Caco-2 (cell line): ENCODE results near the gene CDH2. TPM values are rescaled to one million over a fixed set of nuclear protein-coding genes. Genes with fewer than 3 reads are reported as not detected.

Experiments
- BruUV-seq: library from RNA; stranded (reverse); fragments of 400-500 nt; replicated peaks from 2 replicates; lab custom pipeline; 2021; lab: Mats Ljungman, UMichigan
- CTCF ChIA-PET: fragments of 300-600 bp; sonication (Branson Sonifier 250); formaldehyde crosslinking; loops from one replicate; lab custom pipeline; 2022; ENCODE audit warnings: antibody characterized with exemption; lab: Charles Lee
- POLR2A ChIA-PET: fragments of 300-600 bp; sonication (Branson Sonifier 250); formaldehyde crosslinking; loops from one replicate; lab custom pipeline; 2022; ENCODE audit warnings: antibody characterized with exemption; lab: Charles Lee
- DNase-seq, 2 experiments: peaks; one replicate each; pipeline versions ENCODE4 v3.0.0 to v3.0.0-alpha.2; 2020 to 2022
- H3K27me3 ChIP-seq: replicated peaks from 2 replicates; pipeline ENCODE4 v1.6.0; 2011; ENCODE audit warnings: low read length; ENCODE audit not compliant: control insufficient read depth, insufficient read depth
- H3K36me3 ChIP-seq: 2 replicates; pipeline ENCODE4 v1.5.1; 2011; ENCODE audit warnings: low read length; ENCODE audit not compliant: control insufficient read depth, insufficient read depth
- H3K4me1 ChIP-seq: fragments of 250-450 bp; sonication (Bioruptor Pico); 2 replicates; pipeline ENCODE4 v1.5.1; 2020; ENCODE audit warnings: mild to moderate bottlenecking
- H3K4me3 ChIP-seq: 2 replicates; pipeline ENCODE4 v1.5.1; 2011; ENCODE audit warnings: low read depth, mild to moderate bottlenecking, control low read depth, low read length
- H3K9me3 ChIP-seq: fragments of 250-450 bp; sonication (Bioruptor Pico); 2 replicates; pipeline ENCODE4 v1.5.1; 2020; ENCODE audit warnings: mild to moderate bottlenecking, moderate library complexity
- H3K27ac Mint-ChIP-seq: one replicate; pipeline ENCODE4 v1.8.0; 2022; ENCODE audit warnings: mixed read lengths; ENCODE audit not compliant: unreplicated experiment
- H3K27me3 Mint-ChIP-seq: one replicate; pipeline ENCODE4 v1.8.0; 2022; ENCODE audit warnings: mixed read lengths; ENCODE audit not compliant: insufficient read depth, unreplicated experiment
- H3K36me3 Mint-ChIP-seq: one replicate; pipeline ENCODE4 v1.8.0; 2022; ENCODE audit warnings: mild to moderate bottlenecking, mixed read lengths; ENCODE audit not compliant: insufficient read depth, unreplicated experiment
- H3K4me1 Mint-ChIP-seq: one replicate; pipeline ENCODE4 v1.8.0; 2022; ENCODE audit warnings: low read depth, mixed read lengths; ENCODE audit not compliant: unreplicated experiment
- H3K4me3 Mint-ChIP-seq: one replicate; pipeline ENCODE4 v1.8.0; 2022; ENCODE audit warnings: mild to moderate bottlenecking, moderate library complexity, mixed read lengths; ENCODE audit not compliant: unreplicated experiment
- H3K9me3 Mint-ChIP-seq: one replicate; pipeline ENCODE4 v1.8.0; 2022; ENCODE audit warnings: mixed read lengths; ENCODE audit not compliant: unreplicated experiment
- intact Hi-C: fragments of 100-400 bp; cut with micrococcal nuclease; formaldehyde crosslinking; loops from one replicate; pipeline ENCODE4 v1.10.0; 2022; ENCODE audit not compliant: unreplicated experiment
- total RNA-seq: library from RNA; stranded (reverse); gene quantifications from 2 replicates; pipeline ENCODE4 v1.2.3, GENCODE V29; 2022
- TF ChIP-seq, protein P1 (sequence below), 2 experiments: fragments of 200-600 bp in 1 of 2; IDR thresholded peaks; 1 replicate in 1 of 2; 2 replicates in 1 of 2; pipeline versions ENCODE4 v1.5.1 to v1.8.0; 2011 to 2022; ENCODE audit warnings: antibody characterized with exemption in 1 of 2, control low read depth in 1 of 2, inconsistent platforms in 1 of 2, low read depth in 1 of 2, low read length in 1 of 2, mild to moderate bottlenecking in 1 of 2, moderate library complexity in 1 of 2; ENCODE audit not compliant: insufficient read depth in 1 of 2, severe bottlenecking in 1 of 2, unreplicated experiment in 1 of 2

CDH2 gene
- total RNA-seq, 1 experiment from 2014 or later, result 1.4 TPM

DNA sequence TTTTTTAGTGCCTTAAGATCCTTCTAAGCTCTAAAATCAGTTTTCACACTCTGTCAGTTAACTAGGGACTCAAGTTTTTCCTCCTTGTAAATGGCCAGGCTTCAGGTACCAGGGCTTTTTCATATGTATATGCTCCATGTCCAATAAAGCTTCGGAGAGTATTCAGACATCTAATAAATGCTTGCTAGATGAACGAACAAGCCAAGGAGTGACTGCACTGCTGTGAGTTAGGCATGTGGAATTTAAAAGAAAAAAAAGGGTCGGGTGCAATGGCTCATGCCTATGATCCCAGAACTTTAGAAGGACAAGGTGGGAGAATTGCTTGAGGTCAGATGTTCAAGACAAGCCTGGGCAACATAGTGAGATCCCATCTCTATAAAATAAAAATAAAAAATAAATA, 81.9 kb downstream of the CDH2 start:
- intact Hi-C loops, result no loop called here
- Histone ChIP-seq H3K9me3 (no peaks in the 10 kb centered on the region), H3K4me1 (peaks cover 6% of the 10 kb centered on the region; the same call in 1 of the 2 replicates), H3K27me3 (no peaks in the 10 kb centered on the region), H3K4me3 (no peak overlapping the region), H3K36me3 (no peaks in the 10 kb centered on the region)
- TF ChIP-seq, protein P1, sequence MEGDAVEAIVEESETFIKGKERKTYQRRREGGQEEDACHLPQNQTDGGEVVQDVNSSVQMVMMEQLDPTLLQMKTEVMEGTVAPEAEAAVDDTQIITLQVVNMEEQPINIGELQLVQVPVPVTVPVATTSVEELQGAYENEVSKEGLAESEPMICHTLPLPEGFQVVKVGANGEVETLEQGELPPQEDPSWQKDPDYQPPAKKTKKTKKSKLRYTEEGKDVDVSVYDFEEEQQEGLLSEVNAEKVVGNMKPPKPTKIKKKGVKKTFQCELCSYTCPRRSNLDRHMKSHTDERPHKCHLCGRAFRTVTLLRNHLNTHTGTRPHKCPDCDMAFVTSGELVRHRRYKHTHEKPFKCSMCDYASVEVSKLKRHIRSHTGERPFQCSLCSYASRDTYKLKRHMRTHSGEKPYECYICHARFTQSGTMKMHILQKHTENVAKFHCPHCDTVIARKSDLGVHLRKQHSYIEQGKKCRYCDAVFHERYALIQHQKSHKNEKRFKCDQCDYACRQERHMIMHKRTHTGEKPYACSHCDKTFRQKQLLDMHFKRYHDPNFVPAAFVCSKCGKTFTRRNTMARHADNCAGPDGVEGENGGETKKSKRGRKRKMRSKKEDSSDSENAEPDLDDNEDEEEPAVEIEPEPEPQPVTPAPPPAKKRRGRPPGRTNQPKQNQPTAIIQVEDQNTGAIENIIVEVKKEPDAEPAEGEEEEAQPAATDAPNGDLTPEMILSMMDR (IDR thresholded peaks at IDR 0.05; ENCODE audit: insufficient read depth in 1 of 2, low read depth in 1 of 2, low read length in 1 of 2, severe bottlenecking in 1 of 2, unreplicated experiment in 1 of 2), result no peak
- ChIA-PET CTCF (no interaction called here), POLR2A (no interaction called here)
- DNase-seq, result no peak
- no peaks in the 10 kb centered on the region for H3K9me3 Mint-ChIP-seq
- H3K36me3 Mint-ChIP-seq, result no peaks in the 10 kb centered on the region
- H3K4me1 Mint-ChIP-seq, result peaks cover 13% of the 10 kb centered on the region
- no peaks in the 10 kb centered on the region for H3K27me3 Mint-ChIP-seq
- no peak overlapping the region for H3K4me3 Mint-ChIP-seq
- BruUV-seq, result no TSS peak
- H3K27ac Mint-ChIP-seq, result no peak overlapping the region

DNA sequence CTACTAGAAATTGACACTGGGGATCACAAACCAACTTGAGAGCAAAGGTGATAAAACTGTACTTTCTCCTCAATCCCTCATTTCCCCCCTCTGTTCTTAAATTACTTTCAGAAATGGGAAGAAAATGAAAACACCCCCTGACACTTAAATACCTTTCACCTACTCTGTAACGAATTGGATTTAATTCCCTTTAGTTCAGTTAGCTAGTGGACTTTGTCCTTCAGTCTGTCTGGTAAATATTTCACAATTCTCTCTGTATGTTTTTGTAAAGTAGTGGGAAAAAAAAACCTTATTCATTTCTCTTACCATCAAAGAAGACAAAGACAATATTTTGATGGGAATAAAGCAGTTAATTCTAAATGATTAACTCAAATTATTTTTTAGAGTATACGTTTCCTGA, 85.7 kb downstream of the CDH2 start:
- Histone ChIP-seq H3K36me3 (no peaks in the 10 kb centered on the region), H3K9me3 (no peaks in the 10 kb centered on the region), H3K4me1 (peaks cover 6% of the 10 kb centered on the region; the same call in 1 of the 2 replicates), H3K4me3 (no peak overlapping the region), H3K27me3 (no peaks in the 10 kb centered on the region)
- CTCF ChIA-PET, result no interaction called here
- BruUV-seq, result no TSS peak
- H3K27me3 Mint-ChIP-seq, result no peaks in the 10 kb centered on the region
- intact Hi-C loops, result no loop called here
- H3K4me3 Mint-ChIP-seq, result peak overlapping the region; percentile 57
- H3K4me1 Mint-ChIP-seq, result peaks cover 13% of the 10 kb centered on the region
- POLR2A ChIA-PET, result no interaction called here
- H3K9me3 Mint-ChIP-seq, result no peaks in the 10 kb centered on the region
- no peaks in the 10 kb centered on the region for H3K36me3 Mint-ChIP-seq
- TF ChIP-seq, protein P1 (IDR thresholded peaks at IDR 0.05; ENCODE audit: insufficient read depth in 1 of 2, low read depth in 1 of 2, low read length in 1 of 2, severe bottlenecking in 1 of 2, unreplicated experiment in 1 of 2), result no peak
- no peak overlapping the region for H3K27ac Mint-ChIP-seq
- no peak for DNase-seq

DNA sequence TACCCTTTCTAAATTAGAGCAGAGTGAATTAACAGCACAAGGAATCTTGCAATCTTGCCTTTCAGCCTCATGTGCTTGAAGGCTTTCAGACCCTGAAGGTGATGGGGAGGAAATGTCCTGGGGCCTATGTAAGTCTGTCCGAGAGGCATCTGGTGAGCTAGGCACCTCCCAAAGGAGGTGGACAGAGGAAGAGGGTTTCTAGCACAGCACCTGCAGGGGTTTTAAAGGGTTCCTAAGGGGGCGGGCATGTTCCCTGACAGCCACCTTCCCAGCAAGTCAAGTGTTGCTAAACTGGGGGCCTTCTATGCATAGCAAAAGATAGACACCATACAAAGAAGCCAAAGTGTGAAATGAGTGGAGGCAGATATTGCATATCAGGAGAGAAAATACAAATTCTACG, 88.5 kb downstream of the CDH2 start:
- Mint-ChIP-seq H3K27me3 (no peaks in the 10 kb centered on the region), H3K4me1 (peaks cover 13% of the 10 kb centered on the region), H3K27ac (no peak overlapping the region), H3K4me3 (no peak overlapping the region), H3K9me3 (peaks cover 9% of the 10 kb centered on the region), H3K36me3 (no peaks in the 10 kb centered on the region)
- H3K4me1 ChIP-seq, result peaks cover 6% of the 10 kb centered on the region; the same call in 1 of the 2 replicates
- ChIA-PET CTCF (no interaction called here), POLR2A (no interaction called here)
- no peak overlapping the region for H3K4me3 ChIP-seq
- no peaks in the 10 kb centered on the region for H3K9me3 ChIP-seq
- intact Hi-C loops, result no loop called here
- H3K36me3 ChIP-seq, result no peaks in the 10 kb centered on the region
- DNase-seq, result no peak
- TF ChIP-seq, protein P1 (IDR thresholded peaks at IDR 0.05; ENCODE audit: insufficient read depth in 1 of 2, low read depth in 1 of 2, low read length in 1 of 2, severe bottlenecking in 1 of 2, unreplicated experiment in 1 of 2), result no peak
- H3K27me3 ChIP-seq, result no peaks in the 10 kb centered on the region
- BruUV-seq, result no TSS peak
